ENCODE data around the gene LRPPRC.

LRPPRC gene

GRCh38 chr2:43880471-43880870, 115.3 kb downstream of the LRPPRC start:
- Mint-ChIP-seq H3K4me3 (no peak overlapping the region), H3K27ac (no peak overlapping the region), H3K9me3 (no peaks in the 10 kb centered on the region), H3K27me3 (ENCODE audit: low read depth) (peaks cover 12% of the 10 kb centered on the region), H3K36me3 (ENCODE audit: low read depth) (peaks cover 4% of the 10 kb centered on the region), H3K4me1 (no peaks in the 10 kb centered on the region)
- TF ChIP-seq CTCF (IDR thresholded peaks at IDR 0.05; ENCODE audit: unreplicated experiment in 3 of 3), result no peak

- no peaks in the 10 kb centered on the region for H3K36me3 Mint-ChIP-seq (ENCODE audit: low read depth)
- H3K4me1 Mint-ChIP-seq, result no peaks in the 10 kb centered on the region
Observed at GRCh38 chr2:43879261-43879660, 116.5 kb downstream of the LRPPRC start.

GRCh38 chr2:43877782-43878464, 117.9 kb downstream of the LRPPRC start:
- Mint-ChIP-seq H3K9me3 (no peaks in the 10 kb centered on the region), H3K27ac (no peak overlapping the region), H3K36me3 (ENCODE audit: low read depth) (no peaks in the 10 kb centered on the region), H3K4me3 (no peak overlapping the region), H3K4me1 (no peaks in the 10 kb centered on the region), H3K27me3 (ENCODE audit: low read depth) (peaks cover 16% of the 10 kb centered on the region)
- peak; percentile 81 to 87 (median 83) for TF ChIP-seq CTCF (IDR thresholded peaks at IDR 0.05; ENCODE audit: unreplicated experiment in 3 of 3)

More at GRCh38 chr2:43879261-43879660, 116.5 kb downstream of the LRPPRC start:
- Mint-ChIP-seq H3K27me3 (ENCODE audit: low read depth) (peaks cover 12% of the 10 kb centered on the region), H3K9me3 (no peaks in the 10 kb centered on the region), H3K27ac (no peak overlapping the region), H3K4me3 (no peak overlapping the region)
- TF ChIP-seq CTCF (IDR thresholded peaks at IDR 0.05; ENCODE audit: unreplicated experiment in 3 of 3), result no peak

- Mint-ChIP-seq H3K4me3 (no peak overlapping the region), H3K4me1 (no peaks in the 10 kb centered on the region), H3K36me3 (ENCODE audit: low read depth) (no peaks in the 10 kb centered on the region), H3K27me3 (ENCODE audit: low read depth) (peaks cover 26% of the 10 kb centered on the region), H3K9me3 (no peaks in the 10 kb centered on the region), H3K27ac (no peak overlapping the region)
- TF ChIP-seq CTCF (IDR thresholded peaks at IDR 0.05; ENCODE audit: unreplicated experiment in 3 of 3), result no peak
Observed at GRCh38 chr2:43874776-43875451, 120.9 kb downstream of the LRPPRC start.

- no peaks in the 10 kb centered on the region for H3K4me1 Mint-ChIP-seq
- H3K27me3 Mint-ChIP-seq (ENCODE audit: low read depth), result peaks cover 32% of the 10 kb centered on the region
- H3K4me3 Mint-ChIP-seq, result no peak overlapping the region
- no peaks in the 10 kb centered on the region for H3K36me3 Mint-ChIP-seq (ENCODE audit: low read depth)
- no peaks in the 10 kb centered on the region for H3K9me3 Mint-ChIP-seq
- no peak overlapping the region for H3K27ac Mint-ChIP-seq
- no peak for TF ChIP-seq CTCF (IDR thresholded peaks at IDR 0.05; ENCODE audit: unreplicated experiment in 3 of 3)
Observed at GRCh38 chr2:43872151-43872550, 123.6 kb downstream of the LRPPRC start.

- no peak for TF ChIP-seq CTCF (IDR thresholded peaks at IDR 0.05; ENCODE audit: unreplicated experiment in 3 of 3)
- peaks cover 5% of the 10 kb centered on the region for H3K4me1 Mint-ChIP-seq
- H3K9me3 Mint-ChIP-seq, result peaks cover 9% of the 10 kb centered on the region
- H3K36me3 Mint-ChIP-seq (ENCODE audit: low read depth), result no peaks in the 10 kb centered on the region
- H3K27me3 Mint-ChIP-seq (ENCODE audit: low read depth), result peaks cover 43% of the 10 kb centered on the region
- no peak overlapping the region for H3K27ac Mint-ChIP-seq
- no peak overlapping the region for H3K4me3 Mint-ChIP-seq
Observed at GRCh38 chr2:43855292-43855691, 140.5 kb downstream of the LRPPRC start.

Data from nephron (organoid).